ENCODE measurements around the gene GNAZ. TPM values are rescaled to one million over a fixed set of nuclear protein-coding genes. Genes with fewer than 3 reads are reported as not detected.

GNAZ gene
- total and polyA plus RNA-seq, 2 of the 8 experiments (the other 6 are each of a cell fraction or from before 2014, with no cell fraction given), result 6.6 to 9.6 TPM

GRCh38 chr22:23143119-23143518 is 72.8 kb downstream of the GNAZ start:
- WGBS, 2 experiments (ENCODE audit: extremely low coverage in 1 of 2, insufficient coverage in 1 of 2, insufficient read length in 1 of 2, insufficient replicate concordance in 2 of 2, low coverage in 1 of 2, low lambda C conversion rate in 2 of 2, missing lambda C conversion rate in 1 of 2), result 94% methylated on average over 1 of the region's 1 CpG; no CpG with 5 or more reads in 1 of the 2 experiments
- Histone ChIP-seq H3K14ac (ENCODE audit: insufficient read length) (no peak overlapping the region), H3K23me2 (ENCODE audit: low read depth, low read length) (peaks cover 6% of the 10 kb centered on the region; the same call in 1 of the 2 replicates), H2BK5ac (ENCODE audit: low read depth, low read length) (no peak overlapping the region), H3K18ac (ENCODE audit: extremely low read depth, low read length) (no peak overlapping the region), H3K4me1 (replicated peaks in 1 of 4; ENCODE audit: control insufficient read depth in 3 of 4, insufficient read depth in 4 of 4, low read length in 3 of 4) (peaks cover 0 to 10% (median 4%) of the 10 kb centered on the region in 4 experiments; a peak in 4 of 7 replicates), H3K79me2 (ENCODE audit: control insufficient read depth in 1 of 2, insufficient read depth in 2 of 2, low read length in 2 of 2) (no peaks in the 10 kb centered on the region), H2BK120ac (replicated peaks; ENCODE audit: low read depth, low read length) (no peak overlapping the region), H3K27me3 (replicated peaks in 1 of 4; ENCODE audit: control insufficient read depth in 3 of 4, extremely low read depth in 1 of 4, insufficient read depth in 3 of 4, low read length in 3 of 4) (peaks cover 0 to 14% (median 7%) of the 10 kb centered on the region in 4 experiments; a peak in 5 of 7 replicates), H2BK20ac (ENCODE audit: low read length) (no peak overlapping the region), H2AK5ac (ENCODE audit: low read depth, low read length) (no peak overlapping the region), H3K36me3 (ENCODE audit: control insufficient read depth in 2 of 4, insufficient read depth in 4 of 4, low read length in 3 of 4) (no peaks in the 10 kb centered on the region), H3K27ac (ENCODE audit: low read depth, low read length) (no peak overlapping the region), H3K79me1 (ENCODE audit: low read depth, low read length) (no peaks in the 10 kb centered on the region), H3K4me3 (ENCODE audit: extremely low read depth in 1 of 4, insufficient read depth in 2 of 4, low read depth in 3 of 4, low read length in 4 of 4) (no peak overlapping the region), H2BK12ac (ENCODE audit: low read depth, low read length) (no peak overlapping the region), H2AFZ (ENCODE audit: low read length) (no peak overlapping the region), H3K4ac (replicated peaks; ENCODE audit: insufficient read length, low read depth, low read length) (no peak overlapping the region), H3K9ac (replicated peaks in 1 of 4; ENCODE audit: extremely low read depth in 1 of 4, low read depth in 3 of 4, low read length in 3 of 4) (no peak overlapping the region), H3K9me3 (ENCODE audit: insufficient read depth in 2 of 2, low read depth in 1 of 2, low read length in 1 of 2) (no peaks in the 10 kb centered on the region), H3K56ac (replicated peaks; ENCODE audit: insufficient read length, low read depth, low read length) (no peak overlapping the region), H3K4me2 (ENCODE audit: insufficient read depth in 1 of 2, low read depth in 2 of 2, low read length in 2 of 2) (no peak overlapping the region), H4K8ac (ENCODE audit: extremely low read depth, insufficient read depth, low read length) (no peak overlapping the region), H4K91ac (replicated peaks; ENCODE audit: insufficient read length, low read length) (no peak overlapping the region), H4K20me1 (replicated peaks in 1 of 2; ENCODE audit: control insufficient read depth in 1 of 2, insufficient read depth in 2 of 2, low read length in 2 of 2) (no peaks in the 10 kb centered on the region), H2BK15ac (ENCODE audit: low read length) (no peak overlapping the region), H4K5ac (ENCODE audit: insufficient read length, low read depth, low read length) (no peak overlapping the region), H3K23ac (ENCODE audit: insufficient read length) (no peak overlapping the region)
- no peak for TF ChIP-seq SIN3A (conservative IDR thresholded peaks at IDR 0.05 in 1 of 2, IDR thresholded peaks at IDR 0.05 in 1 of 2; ENCODE audit: low read depth in 1 of 2, low read length in 2 of 2)
- TF ChIP-seq SUZ12 (IDR thresholded peaks at IDR 0.05; ENCODE audit: low read length), result no peak
- no peak for FAIRE-seq
- POLR2A ChIA-PET (ENCODE audit: partially characterized antibody), result no interaction called here
- no peak for DNase-seq (ENCODE audit: low read depth in 1 of 2, low spot score in 2 of 2)
- CTCF ChIA-PET (ENCODE audit: partially characterized antibody), result interaction anchor here (1.1 to 5.8 kb wide), 2 partner anchors 13 to 139 kb away, joined by 3 to 49 read pairs; no protein-coding TSS in a partner anchor
